Measurements from ENCODE around the gene CFAP77. TPM values are rescaled to one million over a fixed set of nuclear protein-coding genes. Genes with fewer than 3 reads are reported as not detected.

CFAP77 gene
- total RNA-seq, 1 donor = under 0.01 TPM

- no peak overlapping the region for H3K4me3 ChIP-seq (ENCODE audit: low read depth, low read length)
- no peak for DNase-seq (ENCODE audit: low read depth)
- TF ChIP-seq CTCF (IDR thresholded peaks at IDR 0.05; ENCODE audit: insufficient read depth, low read depth, low read length) = no peak
Observed at GRCh38 chr9:132464547-132464946, 54.5 kb downstream of the CFAP77 start.

GRCh38 chr9:132465131-132465635 is 55.2 kb downstream of the CFAP77 start:
- DNase-seq (ENCODE audit: low read depth) = no peak
- no peak overlapping the region for H3K4me3 ChIP-seq (ENCODE audit: low read depth, low read length)
- no peak for TF ChIP-seq CTCF (IDR thresholded peaks at IDR 0.05; ENCODE audit: insufficient read depth, low read depth, low read length)

DNA sequence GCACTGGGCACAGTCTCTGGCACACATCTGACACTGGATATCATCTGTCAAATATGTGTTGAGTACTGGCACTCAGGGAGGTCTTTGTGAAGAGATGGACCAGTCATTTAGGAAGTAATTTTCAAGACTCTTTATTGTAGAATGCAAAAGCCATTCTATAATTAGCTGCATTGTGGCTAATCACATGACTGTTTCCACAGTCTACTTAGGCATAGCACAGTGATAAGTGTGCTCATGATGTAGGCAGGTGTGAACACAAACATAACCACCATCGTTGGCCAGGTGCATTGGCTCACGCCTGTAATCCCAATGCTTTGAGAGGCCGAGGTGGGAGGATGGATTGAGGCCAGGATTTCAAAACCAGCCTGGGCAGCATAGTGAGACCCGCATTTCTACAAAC is 62.2 kb downstream of the CFAP77 start:
- TF ChIP-seq CTCF (IDR thresholded peaks at IDR 0.05; ENCODE audit: insufficient read depth, low read depth, low read length) = no peak
- H3K4me3 ChIP-seq (ENCODE audit: low read depth, low read length) = no peak overlapping the region
- no peak for DNase-seq (ENCODE audit: low read depth)

DNA sequence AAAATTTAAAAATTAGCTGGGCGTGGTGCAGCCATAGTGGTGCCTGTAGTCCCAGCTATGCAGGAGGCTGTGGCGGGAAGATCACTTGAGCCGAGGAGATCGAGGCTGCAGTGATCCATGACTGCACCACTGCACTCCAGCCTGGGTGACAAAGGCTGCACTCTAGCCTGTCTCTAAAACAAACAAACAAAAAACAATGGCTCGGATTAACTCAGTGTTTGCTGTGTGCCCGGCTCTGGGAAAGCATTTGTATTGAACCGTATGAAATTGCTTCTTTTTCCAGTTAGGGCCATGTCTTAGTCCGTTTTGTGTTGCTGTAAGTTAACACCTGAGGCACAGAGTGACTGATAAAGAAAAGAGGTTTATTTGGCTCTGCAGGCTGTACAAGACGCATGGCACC is 62.6 kb downstream of the CFAP77 start:
- DNase-seq (ENCODE audit: low read depth) = no peak
- no peak for TF ChIP-seq CTCF (IDR thresholded peaks at IDR 0.05; ENCODE audit: insufficient read depth, low read depth, low read length)
- H3K4me3 ChIP-seq (ENCODE audit: low read depth, low read length) = no peak overlapping the region

DNA sequence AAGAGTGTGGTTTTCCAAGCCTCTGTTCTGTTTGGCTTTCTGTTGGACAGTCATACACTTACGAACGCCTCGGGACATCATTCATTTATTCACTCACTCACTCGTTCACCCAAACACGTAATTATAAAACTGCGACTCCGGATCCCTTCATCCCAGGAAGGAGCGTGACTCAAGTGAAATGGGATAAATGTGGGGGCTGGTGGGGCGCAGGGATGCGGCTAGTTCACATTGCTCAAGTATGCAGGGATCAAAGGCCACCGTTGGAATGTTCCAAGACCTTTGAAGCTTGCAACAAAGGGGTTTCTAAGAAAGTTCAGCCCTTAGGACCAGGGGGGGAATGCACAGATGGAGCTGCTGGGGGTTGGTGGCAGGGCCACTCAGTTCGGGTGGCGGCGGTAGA is 64.2 kb downstream of the CFAP77 start:
- DNase-seq (ENCODE audit: low read depth) = no peak
- no peak for TF ChIP-seq CTCF (IDR thresholded peaks at IDR 0.05; ENCODE audit: insufficient read depth, low read depth, low read length)
- H3K4me3 ChIP-seq (ENCODE audit: low read depth, low read length) = no peak overlapping the region

DNA sequence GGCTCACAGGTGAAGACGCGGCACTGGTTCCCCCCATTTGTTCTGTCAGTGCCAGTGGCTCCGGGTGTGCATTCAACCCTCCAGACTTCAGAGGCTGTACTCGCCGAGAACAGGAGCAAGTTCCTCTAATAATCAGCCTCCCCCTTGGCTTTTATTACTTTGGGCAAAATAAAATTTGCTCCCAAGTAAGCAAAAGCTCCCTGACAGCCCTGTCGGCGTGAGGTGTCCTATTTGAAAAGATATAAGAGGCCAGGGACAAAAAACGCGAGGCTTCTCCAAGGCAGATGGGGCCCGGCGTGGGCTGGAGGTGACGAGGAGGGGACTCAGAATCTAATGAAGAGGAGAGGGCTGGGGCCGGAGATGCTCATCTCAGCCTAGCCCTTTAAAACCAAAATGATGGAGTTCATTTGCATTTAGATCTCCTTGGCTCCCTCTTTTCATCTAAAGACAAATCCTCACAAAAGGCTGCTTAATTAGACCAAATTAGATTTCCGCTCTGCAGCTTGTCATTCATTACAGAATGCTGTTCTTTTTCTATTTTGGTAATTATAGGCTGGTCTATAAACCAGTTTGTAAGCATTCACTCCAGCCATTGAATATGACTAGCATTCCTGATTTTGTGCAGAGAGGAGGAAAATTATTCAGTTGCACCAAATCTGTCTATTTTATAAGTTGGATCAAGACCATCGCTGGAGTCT is 68.5 kb downstream of the CFAP77 start:
- DNase-seq (ENCODE audit: low read depth) = no peak
- no peak overlapping the region for H3K4me3 ChIP-seq (ENCODE audit: low read depth, low read length)
- TF ChIP-seq CTCF (IDR thresholded peaks at IDR 0.05; ENCODE audit: insufficient read depth, low read depth, low read length) = no peak

- DNase-seq (ENCODE audit: low read depth) = no peak
- no peak for TF ChIP-seq CTCF (IDR thresholded peaks at IDR 0.05; ENCODE audit: insufficient read depth, low read depth, low read length)
- H3K4me3 ChIP-seq (ENCODE audit: low read depth, low read length) = no peak overlapping the region
Observed at GRCh38 chr9:132479733-132480132, 69.7 kb downstream of the CFAP77 start.

Data from fibroblast of villous mesenchyme (primary cell).